Naive thymus-derived CD8-positive, alpha-beta T cell (primary cell): ENCODE measurements around the gene CLCF1. TPM values are rescaled to one million over a fixed set of nuclear protein-coding genes. Genes with fewer than 3 reads are reported as not detected.
A peak's percentile ranks its signal among the peaks of the same experiment; 100 is the strongest.

Experiments used
- ATAC-seq, 2 donors: fragments of 150-1000 bp; cut with Tn5 transposase in 1 of 2; sonication (Bioruptor Pico), chemical (Tn5 transposase) in 1 of 2; 1 replicate in 1 of 2; 2 replicates in 1 of 2; pipeline ENCODE4 v1.10.0; 2021; ENCODE audit warnings: mild to moderate bottlenecking in 2 of 2, moderate library complexity in 2 of 2
- POLR2A ChIA-PET: fragments of 350-600 bp; sonication (Branson Sonifier 250); formaldehyde crosslinking; loops from one replicate; lab custom pipeline; 2021; ENCODE audit warnings: antibody characterized with exemption; lab: Charles Lee
- DNase-seq, 10 donors: peaks; one replicate each; pipeline versions ENCODE4 v3.0.0 to v3.0.0-alpha.2; 2020 to 2022
- H3K27ac Mint-ChIP-seq, 10 donors: one replicate each; pipeline ENCODE4 v1.8.0; 2020 to 2022; ENCODE audit warnings: mild to moderate bottlenecking in 10 of 10, mixed read lengths in 10 of 10, moderate library complexity in 4 of 10, inconsistent platforms in 1 of 10
- H3K27me3 Mint-ChIP-seq, 5 donors: one replicate each; pipeline ENCODE4 v1.8.0; 2021 to 2022; ENCODE audit warnings: mixed read lengths in 5 of 5
- H3K36me3 Mint-ChIP-seq, 3 donors: one replicate each; pipeline ENCODE4 v1.8.0; 2020 to 2022; ENCODE audit warnings: mixed read lengths in 3 of 3, mild to moderate bottlenecking in 2 of 3, inconsistent platforms in 1 of 3
- H3K4me1 Mint-ChIP-seq, 4 donors: one replicate each; pipeline ENCODE4 v1.8.0; 2021 to 2022; ENCODE audit warnings: mixed read lengths in 4 of 4
- H3K4me3 Mint-ChIP-seq, 10 donors: one replicate each; pipeline ENCODE4 v1.8.0; 2020 to 2022; ENCODE audit warnings: mild to moderate bottlenecking in 10 of 10, mixed read lengths in 10 of 10, moderate library complexity in 6 of 10, inconsistent platforms in 1 of 10
- H3K9me3 Mint-ChIP-seq, 9 donors: one replicate each; pipeline ENCODE4 v1.8.0; 2020 to 2022; ENCODE audit warnings: mixed read lengths in 9 of 9, mild to moderate bottlenecking in 3 of 9, inconsistent platforms in 1 of 9, moderate library complexity in 1 of 9
- polyA plus RNA-seq, 3 donors: library from polyadenylated mRNA; unstranded; fragments of 300-500 nt; fragmentation: Illumina TruSeq; gene quantifications; one replicate each; pipeline ENCODE4 v1.2.3, GENCODE V29; 2021
- total RNA-seq, 8 experiments: library from RNA in 2 of 8; stranded (reverse) in 2 of 8; gene quantifications; one replicate each; pipeline ENCODE4 v1.2.3 and lab custom pipeline; 2021 to 2026

The CLCF1 gene
- total and polyA plus RNA-seq, 5 experiments from 2014 or later, result 0.58 to 1.5 (median 1.1) TPM; not detected in 2

- no peaks in the 10 kb centered on the region for H3K36me3 Mint-ChIP-seq
- peak in 1 of 2 donors; percentile 7 for ATAC-seq
- peaks cover 37 to 64% (median 57%) of the 10 kb centered on the region in 4 donors for H3K4me1 Mint-ChIP-seq
- H3K4me3 Mint-ChIP-seq, result peak overlapping the region; percentile 70 to 94 (median 85)
- no peaks in the 10 kb centered on the region for H3K9me3 Mint-ChIP-seq
- no peak for DNase-seq
- POLR2A ChIA-PET, result interaction anchor here (1.1 to 24.1 kb wide), 5 partner anchors 10 to 131 kb away, joined by 3 to 493 read pairs (median 4); partner anchors contain the start of genes AIP, POLD4 and RAD9A
- peaks cover 0 to 8% (median 0%) of the 10 kb centered on the region in 5 donors for H3K27me3 Mint-ChIP-seq
- H3K27ac Mint-ChIP-seq, result peak overlapping the region in 9 of 10 donors; percentile 43 to 91 (median 75)
These were observed 1.5 kb downstream of the CLCF1 start for GRCh38 chr11:67371911-67372320.

DNA sequence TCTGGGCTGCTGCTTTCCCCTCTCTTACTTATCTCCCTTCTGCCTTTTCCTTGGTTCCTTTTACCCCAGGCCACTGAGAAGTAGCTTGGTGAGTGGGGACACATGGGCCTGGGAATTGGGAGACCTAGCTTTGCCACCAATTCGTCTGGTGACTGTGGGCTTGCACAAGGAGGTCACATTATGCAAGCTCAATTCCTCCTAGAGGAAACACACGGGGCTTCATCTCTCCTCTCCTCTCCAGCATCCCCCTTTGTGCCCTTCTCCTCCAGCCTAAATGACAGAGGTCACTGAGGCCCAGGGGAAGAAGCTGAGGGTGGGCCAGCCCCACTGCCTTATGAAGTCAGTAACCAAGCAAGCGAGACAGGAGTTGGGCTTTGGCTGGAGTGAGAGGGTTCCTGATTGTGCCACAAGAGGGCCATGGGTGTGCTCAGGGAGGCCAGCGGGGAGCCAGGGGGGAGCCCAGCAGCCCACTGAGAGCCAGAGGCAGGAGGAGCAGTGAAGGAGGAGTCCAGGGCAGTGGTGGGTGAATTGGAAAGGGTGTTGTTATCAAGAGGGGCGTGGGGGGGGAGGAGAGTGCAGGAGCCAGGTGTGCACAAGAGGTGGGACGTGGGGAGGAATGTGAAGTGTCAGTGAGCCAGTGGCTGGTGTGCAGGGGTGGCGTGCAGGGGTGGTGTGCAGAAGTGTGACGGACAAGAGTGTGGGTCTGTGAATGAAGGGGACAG is 2.0 kb downstream of the CLCF1 start:
- H3K4me1 Mint-ChIP-seq, result peaks cover 38 to 65% (median 59%) of the 10 kb centered on the region in 4 donors
- ATAC-seq (peak; percentile 24 to 34), DNase-seq (peak in 1 of 10 donors; percentile 22)
- POLR2A ChIA-PET, result interaction anchor here (0.7 to 24.1 kb wide), 7 partner anchors 10 to 131 kb away, joined by 3 to 493 read pairs (median 3); partner anchors contain the start of genes AIP, POLD4 and RAD9A
- no peaks in the 10 kb centered on the region for H3K9me3 Mint-ChIP-seq
- H3K36me3 Mint-ChIP-seq, result no peaks in the 10 kb centered on the region
- peak overlapping the region; percentile 70 to 94 (median 85) for H3K4me3 Mint-ChIP-seq
- peak overlapping the region in 8 of 10 donors; percentile 53 to 91 (median 80) for H3K27ac Mint-ChIP-seq
- peaks cover 0 to 8% (median 0%) of the 10 kb centered on the region in 5 donors for H3K27me3 Mint-ChIP-seq

- POLR2A ChIA-PET, result interaction anchor here (0.7 to 24.1 kb wide), 5 partner anchors 11 to 120 kb away, joined by 3 to 493 read pairs (median 3); partner anchors contain the start of gene POLD4
- H3K4me1 Mint-ChIP-seq, result peaks cover 46 to 70% (median 65%) of the 10 kb centered on the region in 4 donors
- no peaks in the 10 kb centered on the region for H3K9me3 Mint-ChIP-seq
- no peak for DNase-seq
- peak overlapping the region in 6 of 10 donors; percentile 2 to 86 (median 49) for H3K27ac Mint-ChIP-seq
- peaks cover 0 to 6% (median 0%) of the 10 kb centered on the region in 5 donors for H3K27me3 Mint-ChIP-seq
- ATAC-seq, result no peak
- peak overlapping the region; percentile 30 to 86 (median 50) for H3K4me3 Mint-ChIP-seq
- no peaks in the 10 kb centered on the region for H3K36me3 Mint-ChIP-seq
These were observed 2.9 kb downstream of the CLCF1 start for GRCh38 chr11:67370351-67371076.

DNA sequence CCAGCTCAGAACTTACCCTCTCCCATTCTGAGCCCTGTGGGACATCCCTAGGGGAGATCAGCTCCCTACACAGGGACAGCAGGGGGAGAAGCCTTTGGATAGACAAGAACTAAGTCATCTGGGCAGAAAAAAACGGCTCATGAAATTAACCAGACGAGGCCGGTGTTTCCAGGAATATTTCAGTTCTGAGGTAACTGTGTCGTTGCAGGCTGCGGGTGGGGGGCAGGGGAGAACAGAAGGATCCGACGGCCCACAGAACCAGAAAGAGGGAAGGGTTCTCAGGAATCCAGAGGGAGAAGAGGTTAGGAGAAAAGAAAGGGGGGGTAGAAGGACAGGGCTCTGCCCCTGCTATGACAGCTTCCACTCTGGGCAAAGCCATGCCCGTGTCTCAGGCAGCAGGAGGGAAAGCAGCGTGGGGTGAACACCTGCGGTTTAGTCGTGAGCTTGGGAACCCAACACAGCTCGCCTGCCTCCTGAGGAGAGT is 3.6 kb downstream of the CLCF1 start:
- Mint-ChIP-seq H3K27ac (peak overlapping the region in 5 of 10 donors; percentile 2 to 64 (median 31)), H3K4me1 (peaks cover 46 to 75% (median 69%) of the 10 kb centered on the region in 4 donors), H3K27me3 (peaks cover 0 to 6% (median 0%) of the 10 kb centered on the region in 5 donors), H3K4me3 (peak overlapping the region in 2 of 10 donors; percentile 30 to 33), H3K9me3 (no peaks in the 10 kb centered on the region), H3K36me3 (no peaks in the 10 kb centered on the region)
- DNase-seq (no peak), ATAC-seq (no peak)
- POLR2A ChIA-PET, result interaction anchor here (0.7 to 24.1 kb wide), 2 partner anchors 12 to 13 kb away, joined by 3 to 493 read pairs; partner anchors contain the start of gene POLD4

GRCh38 chr11:67369275-67369674 is 4.1 kb downstream of the CLCF1 start:
- ATAC-seq, result no peak
- no peaks in the 10 kb centered on the region for H3K36me3 Mint-ChIP-seq
- H3K27me3 Mint-ChIP-seq, result peaks cover 0 to 6% (median 0%) of the 10 kb centered on the region in 5 donors

DNA sequence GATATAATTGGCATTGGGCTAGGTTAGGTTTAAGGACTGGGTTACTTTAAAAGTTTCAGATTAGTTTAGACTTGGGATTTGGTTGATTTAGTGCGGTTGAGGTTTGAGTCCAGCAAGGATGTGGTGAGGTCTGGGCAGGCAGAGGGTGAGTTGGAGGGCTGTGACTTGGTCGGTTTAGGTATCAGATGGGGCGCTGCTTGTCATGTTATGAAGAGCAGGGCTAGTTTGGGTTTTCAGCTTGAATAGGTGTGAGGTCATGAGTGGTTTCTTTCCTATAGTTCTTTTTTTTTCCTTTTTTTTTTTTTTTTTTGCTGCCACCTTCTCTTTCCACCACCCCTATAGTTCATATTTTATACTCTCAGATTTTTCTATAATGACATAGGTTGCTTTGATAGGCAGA is 4.8 kb downstream of the CLCF1 start:
- DNase-seq (no peak), ATAC-seq (no peak)
- H3K36me3 Mint-ChIP-seq, result no peaks in the 10 kb centered on the region
- peak overlapping the region in 5 of 10 donors; percentile 0 to 67 (median 41) for H3K27ac Mint-ChIP-seq
- peaks cover 50 to 77% (median 70%) of the 10 kb centered on the region in 4 donors for H3K4me1 Mint-ChIP-seq
- peaks cover 0 to 2% (median 0%) of the 10 kb centered on the region in 5 donors for H3K27me3 Mint-ChIP-seq
- no peaks in the 10 kb centered on the region for H3K9me3 Mint-ChIP-seq
- POLR2A ChIA-PET, result interaction anchor here (0.6 to 24.1 kb wide), 3 partner anchors 10 to 107 kb away, joined by 3 to 493 read pairs (median 5); partner anchors contain the start of gene POLD4
- H3K4me3 Mint-ChIP-seq, result peak overlapping the region in 4 of 10 donors; percentile 9 to 61 (median 26)

More at GRCh38 chr11:67369275-67369674, 4.1 kb downstream of the CLCF1 start:
- H3K27ac Mint-ChIP-seq, result peak overlapping the region in 4 of 10 donors; percentile 21 to 50 (median 43)
- peaks cover 49 to 77% (median 69%) of the 10 kb centered on the region in 4 donors for H3K4me1 Mint-ChIP-seq
- DNase-seq, result no peak
- H3K4me3 Mint-ChIP-seq, result peak overlapping the region in 1 of 10 donors; percentile 30
- no peaks in the 10 kb centered on the region for H3K9me3 Mint-ChIP-seq
- POLR2A ChIA-PET, result interaction anchor here (0.6 to 24.1 kb wide), 3 partner anchors 11 to 106 kb away, joined by 3 to 493 read pairs (median 5); partner anchors contain the start of gene POLD4

- Mint-ChIP-seq H3K4me1 (peaks cover 51 to 81% (median 74%) of the 10 kb centered on the region in 4 donors), H3K27ac (peak overlapping the region in 5 of 10 donors; percentile 0 to 88 (median 21)), H3K9me3 (no peaks in the 10 kb centered on the region), H3K27me3 (peaks cover 0 to 2% (median 0%) of the 10 kb centered on the region in 5 donors), H3K36me3 (no peaks in the 10 kb centered on the region), H3K4me3 (peak overlapping the region in 2 of 10 donors; percentile 13 to 64)
- peak in 1 of 10 donors; percentile 61 for DNase-seq
- ATAC-seq, result no peak
- POLR2A ChIA-PET, result interaction anchor here (0.9 to 19.8 kb wide), 4 partner anchors 10 to 61 kb away, joined by 3 to 493 read pairs (median 4); partner anchors contain the start of genes CLCF1 and RAD9A
These were observed 5.6 kb downstream of the CLCF1 start for GRCh38 chr11:67367761-67368227.

DNA sequence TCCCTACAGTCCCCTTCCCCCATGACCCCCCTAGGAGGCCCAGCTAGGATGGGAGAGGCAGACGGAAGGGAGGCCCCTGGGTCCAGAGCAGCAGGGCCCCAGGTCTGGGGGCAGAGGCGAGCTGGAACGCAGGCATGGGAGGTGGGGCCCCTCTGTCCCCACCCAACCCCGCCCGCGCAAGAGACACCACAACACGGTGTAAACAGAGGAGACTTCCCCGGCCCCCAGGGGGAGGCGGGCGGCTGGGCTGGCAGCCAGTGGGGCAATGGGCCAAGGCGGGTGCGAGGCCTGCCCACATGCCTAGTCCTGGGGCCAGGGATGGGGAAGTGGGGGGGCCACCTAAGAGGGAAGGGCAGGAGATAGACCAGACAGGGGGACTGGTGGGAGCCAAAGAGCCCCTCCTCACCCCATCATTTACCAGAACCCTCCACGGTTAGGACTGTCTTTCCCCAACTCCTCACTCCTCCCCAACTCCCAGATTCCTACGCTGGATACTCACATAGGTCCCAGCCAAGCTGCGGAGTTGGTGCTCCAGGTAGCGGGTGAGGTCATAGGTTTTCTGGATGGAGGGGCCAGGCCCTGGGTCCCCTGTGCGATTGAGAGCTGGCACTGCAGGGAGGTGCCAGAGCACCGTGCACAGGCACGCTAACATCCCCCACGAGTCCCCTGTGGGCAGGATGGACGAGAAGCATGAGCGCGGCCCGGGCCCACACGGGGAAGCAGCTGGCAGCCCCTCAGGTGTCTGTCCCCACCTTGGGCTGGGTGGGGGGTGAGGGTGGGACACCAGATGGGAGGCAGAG is 6.2 kb downstream of the CLCF1 start:
- DNase-seq (peak in 1 of 10 donors; percentile 45), ATAC-seq (no peak)
- Mint-ChIP-seq H3K9me3 (no peaks in the 10 kb centered on the region), H3K27me3 (peaks cover 0 to 2% (median 0%) of the 10 kb centered on the region in 5 donors), H3K4me3 (peak overlapping the region in 1 of 10 donors; percentile 64), H3K36me3 (no peaks in the 10 kb centered on the region), H3K27ac (peak overlapping the region in 1 of 10 donors; percentile 53), H3K4me1 (peaks cover 52 to 87% (median 75%) of the 10 kb centered on the region in 4 donors)
- POLR2A ChIA-PET, result interaction anchor here (0.9 to 19.8 kb wide), 4 partner anchors 9 to 62 kb away, joined by 3 to 493 read pairs (median 4); partner anchors contain the start of genes CLCF1 and RAD9A

DNA sequence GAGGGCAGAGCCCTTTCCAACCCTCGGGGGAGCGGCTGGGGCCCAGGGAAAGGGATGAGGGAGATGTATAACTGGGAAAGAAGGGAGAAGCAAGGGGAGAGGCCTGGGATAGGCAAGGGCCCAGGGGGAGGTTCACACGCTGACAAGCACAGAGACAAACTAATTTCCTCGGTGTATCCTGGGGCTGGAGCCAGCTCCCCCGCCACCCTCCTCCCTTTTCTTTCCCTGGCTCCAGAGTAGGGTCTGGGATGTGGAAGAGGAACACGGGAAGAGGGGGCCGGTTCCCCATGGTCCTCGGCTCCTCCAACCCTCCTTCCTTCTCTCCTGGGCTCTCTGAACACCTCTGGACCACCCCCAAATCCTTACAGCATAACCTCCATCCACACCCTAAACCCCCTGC is 6.9 kb downstream of the CLCF1 start:
- POLR2A ChIA-PET, result interaction anchor here (1.7 to 19.8 kb wide), 3 partner anchors 9 to 14 kb away, joined by 4 to 493 read pairs (median 21); partner anchors contain the start of genes CLCF1, POLD4 and RAD9A
- H3K27me3 Mint-ChIP-seq, result no peaks in the 10 kb centered on the region
- no peak for ATAC-seq

DNA sequence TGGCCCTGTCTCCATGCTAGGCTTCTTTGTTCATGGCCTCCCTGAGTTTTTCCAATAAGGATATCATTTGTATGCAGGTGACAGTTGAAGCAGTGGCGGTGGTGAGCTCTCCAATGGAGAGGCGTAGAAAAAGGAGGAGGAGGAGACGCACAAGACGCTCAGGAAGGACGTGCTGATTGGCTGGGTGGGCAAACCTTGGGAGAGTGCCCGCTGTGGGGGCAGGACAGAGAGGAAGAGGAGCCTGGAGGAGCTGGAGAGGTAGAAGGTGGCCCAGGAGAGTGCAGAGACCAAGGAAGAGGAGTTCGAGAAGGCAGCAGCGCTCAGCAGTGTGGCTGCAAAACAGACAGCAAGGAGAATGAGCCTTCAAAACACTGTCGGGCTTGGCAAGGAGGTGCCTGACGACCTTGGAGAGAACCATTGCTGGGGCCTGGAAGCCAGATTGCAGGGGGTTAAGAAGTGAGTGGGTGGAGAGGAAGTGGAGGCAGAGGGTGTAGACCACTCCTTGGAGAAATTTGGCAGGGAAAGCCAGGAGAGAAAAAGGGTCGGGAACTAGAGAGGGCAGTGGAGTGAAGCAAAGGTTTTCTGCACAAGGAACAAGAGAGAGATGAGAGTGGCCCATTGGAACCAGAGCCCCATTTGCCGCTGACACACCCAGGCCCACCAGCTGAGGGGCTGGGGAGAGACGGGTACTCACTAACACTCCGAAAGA is 7.5 kb downstream of the CLCF1 start:
- no peaks in the 10 kb centered on the region for H3K36me3 Mint-ChIP-seq
- no peaks in the 10 kb centered on the region for H3K9me3 Mint-ChIP-seq
- peak overlapping the region in 3 of 10 donors; percentile 8 to 40 (median 21) for H3K4me3 Mint-ChIP-seq
- POLR2A ChIA-PET, result interaction anchor here (0.8 to 19.8 kb wide), 3 partner anchors 12 to 20 kb away, joined by 3 to 493 read pairs (median 21); partner anchors contain the start of genes CLCF1, POLD4 and RAD9A
- no peaks in the 10 kb centered on the region for H3K27me3 Mint-ChIP-seq
- no peak for ATAC-seq
- H3K27ac Mint-ChIP-seq, result peak overlapping the region in 4 of 10 donors; percentile 15 to 49 (median 38)
- peaks cover 45 to 81% (median 63%) of the 10 kb centered on the region in 4 donors for H3K4me1 Mint-ChIP-seq
- no peak for DNase-seq

More for the DNA sequence above, 6.9 kb downstream of the CLCF1 start:
- peaks cover 49 to 86% (median 70%) of the 10 kb centered on the region in 4 donors for H3K4me1 Mint-ChIP-seq
- H3K36me3 Mint-ChIP-seq, result no peaks in the 10 kb centered on the region
- H3K4me3 Mint-ChIP-seq, result peak overlapping the region in 1 of 10 donors; percentile 14
- no peak for DNase-seq
- peak overlapping the region in 2 of 10 donors; percentile 34 to 41 for H3K27ac Mint-ChIP-seq
- no peaks in the 10 kb centered on the region for H3K9me3 Mint-ChIP-seq
